Thyroid gland (tissue), 4 donors: Measurements from ENCODE around the gene PACS1. TPM values are rescaled to one million over a fixed set of nuclear protein-coding genes. Genes with fewer than 3 reads are reported as not detected.

Experiments used
- DNase-seq, 2 donors: peaks; one replicate each; pipeline ENCODE4 v3.0.0-alpha.2; 2019
- H3K27ac ChIP-seq, 3 donors: fragments of 200-600 bp; sonication (generic); 1 replicate in 2 of 3; 2 replicates in 1 of 3; pipeline ENCODE4 v1.5.1; 2016 to 2019; ENCODE audit warnings: mild to moderate bottlenecking in 1 of 3, moderate library complexity in 1 of 3
- H3K27me3 ChIP-seq: fragments of 200-600 bp; sonication (generic); one replicate; pipeline ENCODE4 v1.5.1; 2019
- H3K36me3 ChIP-seq, 2 donors: fragments of 200-600 bp; sonication (generic); one replicate each; pipeline ENCODE4 v1.5.1; 2016 to 2019
- H3K4me1 ChIP-seq, 2 donors: fragments of 200-600 bp; sonication (generic); one replicate each; pipeline ENCODE4 v1.5.1; 2017 to 2019
- H3K4me3 ChIP-seq, 3 donors: fragments of 200-600 bp; sonication (generic); replicated peaks in 1 of 3; 1 replicate in 2 of 3; 2 replicates in 1 of 3; pipeline ENCODE4 v1.5.1; 2016; ENCODE audit warnings: mild to moderate bottlenecking in 1 of 3
- H3K9me3 ChIP-seq: fragments of 200-600 bp; sonication (generic); one replicate; pipeline ENCODE4 v1.5.1; 2017
- POLR2A ChIP-seq, 2 donors: fragments of 450-650 bp; IDR thresholded peaks; one replicate each; pipeline ENCODE4 v1.6.1; 2017; ENCODE audit warnings: antibody characterized with exemption in 2 of 2, mild to moderate bottlenecking in 2 of 2, moderate library complexity in 1 of 2
- WGBS, 2 donors: methylation state at CpG; one replicate each; pipeline ENCODE4 v1.1.5; 2017; 5-methylcytosine and 5-hydroxymethylcytosine counted together
- intact Hi-C: fragments of 100-400 bp; cut with DNase I; formaldehyde crosslinking; loops from one replicate; pipeline ENCODE4 v1.15.1; 2023
- total RNA-seq, 4 donors: library from RNA; depleted of rRNA; stranded (reverse); fragments of >200 nt; gene quantifications; one replicate each; pipeline ENCODE4 v1.2.3, GENCODE V29; 2016
- TF ChIP-seq, protein P1 (sequence below), 6 experiments: fragments of 200-600 bp in 3 of 6; fragments of 450-650 bp in 3 of 6; sonication (generic) in 3 of 6; IDR thresholded peaks; one replicate each; pipeline ENCODE4 v1.5.1; 2016 to 2019; ENCODE audit warnings: antibody characterized with exemption in 6 of 6, mild to moderate bottlenecking in 2 of 6, inconsistent platforms in 1 of 6, moderate library complexity in 1 of 6

Gene PACS1
- total RNA-seq, 4 donors from 2014 or later = 39.6 to 67.7 (median 59.7) TPM

- WGBS, 2 donors = 85 to 90% methylated on average over 2 to 12 of the region's 14 CpGs
- TF ChIP-seq, protein P1, sequence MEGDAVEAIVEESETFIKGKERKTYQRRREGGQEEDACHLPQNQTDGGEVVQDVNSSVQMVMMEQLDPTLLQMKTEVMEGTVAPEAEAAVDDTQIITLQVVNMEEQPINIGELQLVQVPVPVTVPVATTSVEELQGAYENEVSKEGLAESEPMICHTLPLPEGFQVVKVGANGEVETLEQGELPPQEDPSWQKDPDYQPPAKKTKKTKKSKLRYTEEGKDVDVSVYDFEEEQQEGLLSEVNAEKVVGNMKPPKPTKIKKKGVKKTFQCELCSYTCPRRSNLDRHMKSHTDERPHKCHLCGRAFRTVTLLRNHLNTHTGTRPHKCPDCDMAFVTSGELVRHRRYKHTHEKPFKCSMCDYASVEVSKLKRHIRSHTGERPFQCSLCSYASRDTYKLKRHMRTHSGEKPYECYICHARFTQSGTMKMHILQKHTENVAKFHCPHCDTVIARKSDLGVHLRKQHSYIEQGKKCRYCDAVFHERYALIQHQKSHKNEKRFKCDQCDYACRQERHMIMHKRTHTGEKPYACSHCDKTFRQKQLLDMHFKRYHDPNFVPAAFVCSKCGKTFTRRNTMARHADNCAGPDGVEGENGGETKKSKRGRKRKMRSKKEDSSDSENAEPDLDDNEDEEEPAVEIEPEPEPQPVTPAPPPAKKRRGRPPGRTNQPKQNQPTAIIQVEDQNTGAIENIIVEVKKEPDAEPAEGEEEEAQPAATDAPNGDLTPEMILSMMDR (IDR thresholded peaks at IDR 0.05) = no peak
- TF ChIP-seq POLR2A (IDR thresholded peaks at IDR 0.05) = no peak
- no peak overlapping the region for H3K27ac ChIP-seq
- intact Hi-C loops = no loop called here
- DNase-seq = no peak
- peaks cover 25 to 47% of the 10 kb centered on the region in 2 donors for H3K36me3 ChIP-seq
- no peaks in the 10 kb centered on the region for H3K9me3 ChIP-seq
- no peak overlapping the region for H3K4me3 ChIP-seq
- no peaks in the 10 kb centered on the region for H3K27me3 ChIP-seq
- H3K4me1 ChIP-seq = no peaks in the 10 kb centered on the region
Observed at GRCh38 chr11:66242095-66242765, 172.2 kb downstream of the PACS1 start.

DNA sequence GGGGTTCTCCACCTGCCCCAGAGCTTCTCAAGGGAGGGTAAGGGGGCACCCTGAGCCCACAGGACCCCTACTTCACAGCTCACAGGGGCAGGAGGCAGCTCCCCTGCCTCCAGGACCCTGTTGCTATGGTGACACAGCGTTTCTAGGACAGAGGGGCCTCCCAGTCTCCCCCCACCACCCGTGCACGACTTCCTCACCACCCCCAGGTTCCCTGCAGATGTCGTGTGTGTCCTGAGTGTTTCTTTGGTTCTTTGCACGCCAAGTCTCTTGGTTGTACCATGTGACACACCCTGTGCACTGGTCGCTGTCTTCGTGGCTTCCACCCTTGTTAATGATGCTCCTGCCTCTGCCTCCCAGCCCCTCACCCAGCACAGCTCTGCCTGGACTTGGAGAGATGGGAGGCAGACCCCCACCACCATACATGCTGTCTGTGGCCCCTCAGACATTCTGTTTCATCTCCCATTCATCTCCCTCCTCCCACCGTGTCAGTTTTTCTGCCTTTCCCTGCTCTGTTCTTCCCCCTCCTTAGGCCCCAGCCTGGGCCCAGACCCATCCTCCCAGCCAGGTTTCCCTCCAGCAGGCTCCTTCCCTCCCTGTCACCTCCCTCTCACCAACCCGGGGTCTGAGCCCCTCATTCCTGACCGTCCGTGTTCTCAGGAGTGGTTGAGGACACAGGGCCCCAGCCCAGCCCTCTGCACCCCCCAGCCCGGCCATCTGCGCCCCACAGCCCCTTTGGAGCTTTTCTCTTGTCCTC is 173.9 kb downstream of the PACS1 start:
- H3K36me3 ChIP-seq = peaks cover 16 to 44% of the 10 kb centered on the region in 2 donors
- no peaks in the 10 kb centered on the region for H3K4me1 ChIP-seq
- intact Hi-C loops = no loop called here
- no peak overlapping the region for H3K4me3 ChIP-seq
- TF ChIP-seq, protein P1 (IDR thresholded peaks at IDR 0.05) = no peak
- no peaks in the 10 kb centered on the region for H3K27me3 ChIP-seq
- no peak for DNase-seq
- 82 to 85% methylated on average over 11 to 13 of the region's 13 CpGs for WGBS, 2 donors
- H3K27ac ChIP-seq = no peak overlapping the region
- H3K9me3 ChIP-seq = no peaks in the 10 kb centered on the region

GRCh38 chr11:66247295-66247694 is 177.2 kb downstream of the PACS1 start:
- H3K27me3 ChIP-seq = no peaks in the 10 kb centered on the region
- H3K4me1 ChIP-seq = no peaks in the 10 kb centered on the region
- peaks cover 2 to 13% of the 10 kb centered on the region in 2 donors for H3K36me3 ChIP-seq
- H3K9me3 ChIP-seq = no peaks in the 10 kb centered on the region
- intact Hi-C loops = no loop called here
- no peak overlapping the region for H3K4me3 ChIP-seq
- 90 to 91% methylated on average over 4 of the region's 4 CpGs for WGBS, 2 donors
- H3K27ac ChIP-seq = no peak overlapping the region
- no peak for DNase-seq
- TF ChIP-seq, protein P1 (IDR thresholded peaks at IDR 0.05) = no peak
- no peak for TF ChIP-seq POLR2A (IDR thresholded peaks at IDR 0.05)

- intact Hi-C loops = no loop called here
- WGBS, 2 donors = 88 to 96% methylated on average over 3 of the region's 3 CpGs
- H3K4me3 ChIP-seq = no peak overlapping the region
- DNase-seq = no peak
- H3K27ac ChIP-seq = no peak overlapping the region
- H3K36me3 ChIP-seq = peaks cover 0 to 13% of the 10 kb centered on the region in 2 donors
- no peaks in the 10 kb centered on the region for H3K9me3 ChIP-seq
- H3K4me1 ChIP-seq = peaks cover 4% of the 10 kb centered on the region in 2 donors
- TF ChIP-seq, protein P1 (IDR thresholded peaks at IDR 0.05) = no peak
- TF ChIP-seq POLR2A (IDR thresholded peaks at IDR 0.05) = no peak
- no peaks in the 10 kb centered on the region for H3K27me3 ChIP-seq
Observed at GRCh38 chr11:66247801-66248200, 177.7 kb downstream of the PACS1 start.

GRCh38 chr11:66248903-66249302 is 178.8 kb downstream of the PACS1 start:
- Histone ChIP-seq H3K4me1 (peaks cover 6 to 12% of the 10 kb centered on the region in 2 donors), H3K9me3 (no peaks in the 10 kb centered on the region), H3K4me3 (no peak overlapping the region), H3K36me3 (peaks cover 0 to 4% of the 10 kb centered on the region in 2 donors), H3K27ac (no peak overlapping the region), H3K27me3 (no peaks in the 10 kb centered on the region)
- 88 to 93% methylated on average over 6 of the region's 6 CpGs for WGBS, 2 donors
- TF ChIP-seq, protein P1 (IDR thresholded peaks at IDR 0.05) = no peak
- no peak for TF ChIP-seq POLR2A (IDR thresholded peaks at IDR 0.05)
- no peak for DNase-seq
- intact Hi-C loops = no loop called here
